ENCODE measurements around the gene PFN1. TPM values are rescaled to one million over a fixed set of nuclear protein-coding genes. Genes with fewer than 3 reads are reported as not detected.

Gene PFN1
- total RNA-seq, 1 donor from 2014 or later = 1,046 TPM

DNA sequence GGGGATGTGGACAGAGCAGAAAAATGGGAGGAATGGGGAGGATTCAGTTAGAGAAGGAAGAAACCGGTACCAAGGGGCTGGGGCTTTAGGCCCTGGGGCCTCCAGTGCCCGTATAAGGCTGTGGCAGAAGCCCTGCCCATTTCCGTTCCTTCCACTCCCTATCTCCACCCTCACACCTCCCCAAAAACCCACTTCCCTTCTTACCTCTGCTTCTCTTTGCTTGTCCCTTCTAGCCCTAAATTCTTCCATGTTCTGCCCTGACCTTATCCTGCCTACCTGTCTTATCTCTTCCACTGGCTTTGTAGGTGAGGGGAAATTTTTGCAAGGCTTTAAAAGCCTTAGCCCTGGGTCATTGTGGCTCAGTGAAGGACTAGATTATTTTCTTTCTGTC, 4.2 kb downstream of the PFN1 start:
- DNase-seq (ENCODE audit: low spot score in 2 of 2) = no peak
- intact Hi-C loops (cut with DNase I) = loop anchor here (5.0 kb wide), 1 partner anchor 43 kb away; the partner anchor contains the start of gene CAMTA2
- peak overlapping the region; percentile 93 to 97 for H3K27ac ChIP-seq
- H3K4me1 ChIP-seq = peaks cover 20 to 37% of the 10 kb centered on the region in 2 donors
- no peaks in the 10 kb centered on the region for H3K27me3 ChIP-seq
- no peaks in the 10 kb centered on the region for H3K9me3 ChIP-seq
- H3K4me3 ChIP-seq = no peak overlapping the region
- peaks cover 32 to 49% of the 10 kb centered on the region in 2 donors for H3K36me3 ChIP-seq
- TF ChIP-seq, protein P1, sequence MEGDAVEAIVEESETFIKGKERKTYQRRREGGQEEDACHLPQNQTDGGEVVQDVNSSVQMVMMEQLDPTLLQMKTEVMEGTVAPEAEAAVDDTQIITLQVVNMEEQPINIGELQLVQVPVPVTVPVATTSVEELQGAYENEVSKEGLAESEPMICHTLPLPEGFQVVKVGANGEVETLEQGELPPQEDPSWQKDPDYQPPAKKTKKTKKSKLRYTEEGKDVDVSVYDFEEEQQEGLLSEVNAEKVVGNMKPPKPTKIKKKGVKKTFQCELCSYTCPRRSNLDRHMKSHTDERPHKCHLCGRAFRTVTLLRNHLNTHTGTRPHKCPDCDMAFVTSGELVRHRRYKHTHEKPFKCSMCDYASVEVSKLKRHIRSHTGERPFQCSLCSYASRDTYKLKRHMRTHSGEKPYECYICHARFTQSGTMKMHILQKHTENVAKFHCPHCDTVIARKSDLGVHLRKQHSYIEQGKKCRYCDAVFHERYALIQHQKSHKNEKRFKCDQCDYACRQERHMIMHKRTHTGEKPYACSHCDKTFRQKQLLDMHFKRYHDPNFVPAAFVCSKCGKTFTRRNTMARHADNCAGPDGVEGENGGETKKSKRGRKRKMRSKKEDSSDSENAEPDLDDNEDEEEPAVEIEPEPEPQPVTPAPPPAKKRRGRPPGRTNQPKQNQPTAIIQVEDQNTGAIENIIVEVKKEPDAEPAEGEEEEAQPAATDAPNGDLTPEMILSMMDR (IDR thresholded peaks at IDR 0.05) = no peak

DNA sequence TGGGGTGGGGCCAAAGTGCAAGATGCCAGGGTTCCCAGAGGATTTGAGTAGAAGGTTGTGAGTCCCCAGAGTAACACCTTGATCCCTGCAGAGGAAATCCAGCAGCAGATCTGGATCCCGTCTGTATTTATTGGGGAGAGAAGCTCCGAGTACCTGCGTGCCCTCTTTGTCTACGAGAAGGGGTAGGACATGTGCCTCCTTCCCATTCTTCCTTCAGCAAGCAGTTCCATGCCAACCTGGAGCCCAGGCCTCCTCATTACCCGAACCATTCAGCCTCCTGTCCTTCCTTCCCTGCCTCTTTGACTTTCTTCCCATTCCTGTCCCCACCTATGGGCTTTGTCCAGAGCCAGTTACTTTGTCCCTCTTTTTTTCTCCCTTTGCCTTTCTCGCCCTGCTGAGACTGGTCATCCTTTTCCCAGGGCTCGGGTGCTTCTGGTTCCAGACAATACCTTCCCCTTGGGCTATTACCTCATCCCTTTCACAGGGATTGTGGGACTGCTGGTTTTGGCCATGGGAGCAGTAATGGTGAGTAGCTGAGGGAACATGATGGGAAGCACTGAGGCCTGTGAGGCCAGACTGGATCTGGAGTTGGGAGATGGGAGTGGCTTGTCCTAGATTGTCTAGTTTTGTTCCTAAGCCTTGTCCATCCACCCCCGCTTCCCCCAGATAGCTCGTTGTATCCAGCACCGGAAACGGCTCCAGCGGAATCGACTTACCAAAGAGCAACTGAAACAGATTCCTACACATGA, 5.4 kb downstream of the PFN1 start:
- Histone ChIP-seq H3K4me3 (no peak overlapping the region), H3K36me3 (peaks cover 34 to 53% of the 10 kb centered on the region in 2 donors), H3K27me3 (no peaks in the 10 kb centered on the region), H3K9me3 (no peaks in the 10 kb centered on the region), H3K4me1 (peaks cover 24 to 46% of the 10 kb centered on the region in 2 donors), H3K27ac (peak overlapping the region in 1 of 2 donors; percentile 16)
- TF ChIP-seq, protein P1 (IDR thresholded peaks at IDR 0.05) = no peak
- no peak for DNase-seq (ENCODE audit: low spot score in 2 of 2)
- intact Hi-C loops (cut with DNase I) = loop anchor here (5.0 kb wide), 1 partner anchor 44 kb away; the partner anchor contains the start of gene CAMTA2

DNA sequence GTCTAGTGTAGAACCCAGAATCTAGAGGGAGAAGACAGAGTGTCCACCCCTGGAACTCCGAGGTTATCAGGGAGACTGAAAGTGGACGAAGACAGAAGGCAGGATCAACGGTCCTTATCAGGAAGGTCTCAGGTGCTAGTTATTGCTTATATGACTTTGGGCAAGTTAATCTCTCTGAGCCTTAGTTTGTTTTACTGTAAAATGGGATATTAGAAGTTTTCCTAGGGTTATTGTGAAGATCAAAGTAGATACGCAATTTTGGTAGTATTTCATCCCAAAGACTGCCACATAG, 7.1 kb downstream of the PFN1 start:
- peak overlapping the region; percentile 79 to 82 for H3K4me3 ChIP-seq
- H3K36me3 ChIP-seq = peaks cover 43 to 63% of the 10 kb centered on the region in 2 donors
- intact Hi-C loops (cut with DNase I) = loop anchor here (5.0 kb wide), 1 partner anchor 46 kb away; the partner anchor contains the start of gene CAMTA2
- no peaks in the 10 kb centered on the region for H3K27me3 ChIP-seq
- H3K9me3 ChIP-seq = no peaks in the 10 kb centered on the region
- TF ChIP-seq, protein P1 (IDR thresholded peaks at IDR 0.05) = no peak
- peaks cover 21 to 45% of the 10 kb centered on the region in 2 donors for H3K4me1 ChIP-seq
- peak overlapping the region in 1 of 2 donors; percentile 88 for H3K27ac ChIP-seq
- DNase-seq (ENCODE audit: low spot score in 2 of 2) = no peak

DNA sequence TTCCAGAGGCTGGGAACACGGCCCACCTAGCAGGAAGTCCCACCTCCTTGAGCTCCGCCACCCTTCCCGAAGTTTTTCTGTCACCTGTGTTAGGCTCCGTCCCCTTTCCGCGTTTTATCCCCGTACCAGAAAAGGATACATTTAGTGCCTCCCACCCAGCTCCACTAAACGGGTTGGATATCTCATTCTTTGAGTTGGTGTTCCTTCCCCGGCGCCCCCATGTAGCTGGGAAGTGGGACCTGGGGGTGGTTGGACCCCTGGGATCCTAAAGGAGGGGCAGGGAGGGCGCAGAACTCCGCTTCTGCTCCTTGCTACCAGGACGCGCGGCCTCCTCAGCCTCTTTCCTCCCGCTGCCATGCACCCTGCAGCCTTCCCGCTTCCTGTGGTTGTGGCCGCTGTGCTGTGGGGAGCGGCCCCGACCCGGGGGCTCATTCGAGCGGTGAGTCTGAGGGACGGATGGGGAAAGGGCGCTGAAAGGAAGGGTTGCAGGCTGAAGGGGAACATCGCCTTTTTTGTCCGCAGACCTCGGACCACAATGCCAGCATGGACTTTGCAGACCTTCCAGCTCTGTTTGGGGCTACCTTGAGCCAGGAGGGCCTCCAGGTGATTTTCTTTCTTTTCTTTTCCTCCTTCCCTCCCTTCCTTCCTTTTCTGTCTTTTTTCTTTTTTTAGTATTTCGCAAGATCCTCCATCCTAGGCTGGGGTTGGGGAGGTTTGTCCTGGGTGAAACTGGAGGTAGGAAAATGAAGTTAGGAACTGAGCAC, 7.6 kb downstream of the PFN1 start:
- Histone ChIP-seq H3K27ac (peak overlapping the region; percentile 88 to 92), H3K4me3 (peak overlapping the region; percentile 79 to 82), H3K36me3 (peaks cover 43 to 58% of the 10 kb centered on the region in 2 donors), H3K9me3 (no peaks in the 10 kb centered on the region), H3K4me1 (peaks cover 16 to 39% of the 10 kb centered on the region in 2 donors), H3K27me3 (no peaks in the 10 kb centered on the region)
- peak in 1 of 2 donors; percentile 51 for DNase-seq (ENCODE audit: low spot score in 2 of 2)
- TF ChIP-seq, protein P1 (IDR thresholded peaks at IDR 0.05) = no peak
- intact Hi-C loops (cut with DNase I) = loop anchor here (1.0 to 5.0 kb wide), 3 partner anchors 8 to 47 kb away; partner anchors contain the start of genes CAMTA2, PFN1 and SPAG7

DNA sequence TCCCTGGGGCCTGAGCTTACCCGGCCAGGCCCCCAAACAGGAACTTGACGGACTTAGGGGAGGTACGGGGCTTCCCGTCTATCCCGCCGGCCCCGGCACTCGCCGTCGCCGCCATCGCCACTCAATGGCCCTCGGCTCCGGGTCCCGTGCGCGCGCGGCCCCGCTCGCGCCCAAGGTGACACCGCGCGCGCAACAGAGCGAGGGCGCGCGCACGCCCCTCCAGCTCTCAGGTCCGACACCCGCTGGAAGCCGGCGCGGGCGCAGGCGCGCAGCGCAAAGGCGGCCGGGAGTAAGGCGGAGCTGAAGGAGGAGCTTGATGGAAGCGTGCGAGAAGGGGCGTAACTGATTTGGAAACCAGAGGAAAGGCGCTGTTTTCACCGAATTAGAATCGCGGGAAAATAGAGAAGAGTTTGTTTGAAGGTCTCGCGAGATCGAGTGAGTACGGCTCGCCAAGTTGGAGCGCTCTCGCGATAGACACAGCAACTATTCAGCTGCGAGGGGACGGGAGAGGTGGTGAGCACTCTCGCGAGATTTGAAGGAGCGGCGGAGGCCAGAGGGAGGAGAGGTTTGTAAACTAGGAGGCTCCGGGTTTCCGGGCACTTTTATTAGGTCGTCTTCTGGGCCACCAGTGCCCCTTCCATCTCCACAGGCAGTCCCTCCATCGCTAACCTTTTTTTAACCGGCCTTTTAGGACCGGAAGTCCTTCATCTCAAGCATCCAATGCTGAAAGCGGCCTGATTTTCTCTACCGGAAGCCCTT, 8.4 kb downstream of the PFN1 start, which contains the start of the genes RNF167 and SLC25A11:
RNF167 (plus strand) TSS at position 473 of the 759 bp plus-strand sequence. CDS start 642 bp downstream, outside the sequence.
SLC25A11 (minus strand) TSS at position 251 of the 759 bp plus-strand sequence; CDS start at position 115, 136 bp downstream.
- DNase-seq (ENCODE audit: low spot score in 2 of 2) = peak; percentile 91 to 98
- peaks cover 39 to 51% of the 10 kb centered on the region in 2 donors for H3K36me3 ChIP-seq
- no peaks in the 10 kb centered on the region for H3K27me3 ChIP-seq
- peak within 1 kb of the TSS; percentile 79 to 82 for H3K4me3 ChIP-seq
- H3K4me1 ChIP-seq = peaks cover 11 to 32% of the 10 kb centered on the region in 2 donors
- no peaks in the 10 kb centered on the region for H3K9me3 ChIP-seq
- TF ChIP-seq, protein P1 (IDR thresholded peaks at IDR 0.05) = no peak
- intact Hi-C loops (cut with DNase I) = loop anchor here (1.0 to 5.0 kb wide), 5 partner anchors 8 to 57 kb away; partner anchors contain the start of genes CAMTA2, CHRNE, INCA1 and KIF1C
- H3K27ac ChIP-seq = peak within 1 kb of the TSS; percentile 88 to 92

Measured in ascending aorta (tissue), 2 donors.